HG03135 (cell line): Measurements from ENCODE around the gene SPIRE2.
"Not testable (repeated sequence)": the region's sequence is repeated elsewhere in the genome, so short reads cannot be mapped to it uniquely, and the experiment has no call there.

ENCODE experiments used
- ATAC-seq: cut with Tn5 transposase; IDR thresholded peaks from one replicate; pipeline ENCODE4 v1.9.1; 2021; ENCODE audit warnings: mild to moderate bottlenecking, moderate library complexity; ENCODE audit not compliant: unreplicated experiment

SPIRE2 gene

DNA sequence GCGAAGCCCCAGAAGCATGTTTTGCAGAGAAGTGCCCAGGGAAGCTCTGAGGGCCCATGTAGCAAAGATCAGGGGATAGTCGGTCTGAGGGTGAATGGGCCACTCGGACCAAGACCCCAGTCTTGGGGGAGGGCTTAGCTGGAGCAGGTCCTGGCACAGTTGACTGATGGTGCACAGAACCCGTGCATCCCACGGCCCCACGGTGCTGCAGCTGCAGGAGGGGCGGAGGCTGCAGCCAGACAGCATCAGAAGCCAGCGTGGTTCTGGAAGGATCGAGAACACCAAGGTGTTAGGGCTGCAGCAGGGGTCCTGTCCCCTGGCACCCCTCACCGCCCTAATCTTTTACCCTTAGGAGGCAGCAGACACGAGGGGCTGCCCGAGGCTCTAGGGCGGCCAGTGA lies 83.9 kb downstream of the SPIRE2 start:
- no peak for ATAC-seq

DNA sequence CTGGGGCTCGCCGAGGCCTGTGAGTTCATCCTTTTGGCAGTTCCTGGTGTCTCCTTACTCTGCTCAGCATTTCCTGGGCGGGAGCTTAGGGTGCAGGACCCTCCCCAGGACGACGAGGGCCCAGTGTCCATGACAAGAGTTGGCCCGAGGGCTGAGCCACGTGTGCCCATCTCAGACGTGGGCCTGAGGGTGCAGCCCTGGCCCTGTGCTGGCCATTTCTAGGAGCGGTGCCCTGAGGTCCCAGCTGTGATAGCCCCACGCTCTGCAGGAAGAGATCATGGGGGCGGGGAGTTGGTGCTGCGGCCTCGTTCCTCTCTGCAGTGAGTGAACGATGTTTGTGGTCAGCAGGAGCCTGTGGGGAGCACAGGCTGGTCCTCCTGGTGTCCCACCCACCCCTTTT lies 84.4 kb downstream of the SPIRE2 start:
- ATAC-seq: no peak

DNA sequence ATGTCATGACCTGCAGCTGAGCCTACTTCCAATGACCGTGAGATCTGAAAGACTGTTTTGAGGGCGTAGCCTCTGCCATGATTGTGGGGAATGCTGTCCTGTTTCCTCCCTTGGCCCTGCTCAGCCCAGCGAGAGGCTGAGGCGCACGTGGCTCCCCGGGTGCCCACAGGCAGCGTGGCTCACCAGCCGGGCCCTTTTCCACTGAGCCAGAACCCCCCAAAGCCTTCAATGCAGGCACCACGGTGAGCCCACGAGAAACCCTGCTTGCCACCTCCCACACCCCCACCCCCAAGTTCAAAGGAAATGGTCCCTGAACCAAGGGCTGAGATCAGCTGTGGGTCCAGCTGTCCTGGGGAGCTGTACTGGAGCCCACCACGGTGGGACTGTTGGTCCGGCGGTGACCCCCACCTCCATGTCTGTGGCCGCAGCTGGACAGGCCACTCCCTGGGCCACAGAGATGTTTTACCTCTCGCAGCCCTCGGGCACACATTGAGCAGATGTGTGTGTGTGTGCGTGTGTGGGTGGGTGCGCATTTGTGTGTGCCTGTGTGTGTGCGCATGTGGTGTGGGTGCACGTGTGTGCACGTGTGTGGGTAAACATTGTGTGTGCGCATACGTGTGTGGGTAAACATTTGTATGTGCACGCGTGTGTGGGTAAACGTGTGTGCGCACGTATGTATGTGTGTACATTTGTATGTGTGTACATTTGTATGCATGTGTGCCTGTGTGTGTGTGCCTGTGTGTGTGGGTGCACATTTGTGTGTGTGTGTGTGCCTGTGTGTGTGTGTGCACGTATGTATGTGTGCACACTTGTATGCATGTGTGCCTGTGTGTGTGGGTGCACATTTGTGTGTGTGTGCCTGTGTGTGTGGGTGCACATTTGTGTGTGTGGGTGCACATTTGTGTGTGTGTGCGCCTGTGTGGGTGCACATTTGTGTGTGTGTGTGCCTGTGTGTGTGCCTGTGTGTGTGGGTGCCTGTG lies 85.4 kb downstream of the SPIRE2 start:
- no peak for ATAC-seq

DNA sequence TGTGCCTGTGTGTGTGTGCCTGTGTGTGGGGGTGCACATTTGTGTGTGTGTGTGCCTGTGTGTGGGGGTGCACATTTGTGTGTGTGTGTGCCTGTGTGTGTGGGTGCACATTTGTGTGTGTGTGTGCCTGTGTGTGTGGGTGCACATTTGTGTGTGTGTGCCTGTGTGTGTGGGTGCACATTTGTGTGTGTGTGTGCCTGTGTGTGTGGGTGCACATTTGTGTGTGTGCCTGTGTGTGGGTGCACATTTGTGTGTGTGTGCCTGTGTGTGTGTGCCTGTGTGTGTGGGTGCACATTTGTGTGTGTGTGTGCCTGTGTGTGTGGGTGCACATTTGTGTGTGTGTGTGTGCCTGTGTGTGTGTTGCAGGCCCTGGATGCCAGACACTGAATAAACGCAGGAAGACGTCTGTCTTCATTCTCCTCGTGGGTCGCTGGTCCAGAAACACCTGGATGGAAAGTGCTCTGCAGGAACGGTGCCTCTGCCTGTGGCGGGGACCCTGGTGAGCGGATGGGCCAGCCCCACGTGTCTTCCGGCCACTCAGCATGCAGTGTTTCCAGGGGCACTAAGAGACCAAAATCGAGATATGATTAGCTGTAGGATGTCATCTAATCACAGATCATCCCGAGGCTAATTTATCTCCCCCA lies 86.5 kb downstream of the SPIRE2 start:
- ATAC-seq: not testable (repeated sequence)

DNA sequence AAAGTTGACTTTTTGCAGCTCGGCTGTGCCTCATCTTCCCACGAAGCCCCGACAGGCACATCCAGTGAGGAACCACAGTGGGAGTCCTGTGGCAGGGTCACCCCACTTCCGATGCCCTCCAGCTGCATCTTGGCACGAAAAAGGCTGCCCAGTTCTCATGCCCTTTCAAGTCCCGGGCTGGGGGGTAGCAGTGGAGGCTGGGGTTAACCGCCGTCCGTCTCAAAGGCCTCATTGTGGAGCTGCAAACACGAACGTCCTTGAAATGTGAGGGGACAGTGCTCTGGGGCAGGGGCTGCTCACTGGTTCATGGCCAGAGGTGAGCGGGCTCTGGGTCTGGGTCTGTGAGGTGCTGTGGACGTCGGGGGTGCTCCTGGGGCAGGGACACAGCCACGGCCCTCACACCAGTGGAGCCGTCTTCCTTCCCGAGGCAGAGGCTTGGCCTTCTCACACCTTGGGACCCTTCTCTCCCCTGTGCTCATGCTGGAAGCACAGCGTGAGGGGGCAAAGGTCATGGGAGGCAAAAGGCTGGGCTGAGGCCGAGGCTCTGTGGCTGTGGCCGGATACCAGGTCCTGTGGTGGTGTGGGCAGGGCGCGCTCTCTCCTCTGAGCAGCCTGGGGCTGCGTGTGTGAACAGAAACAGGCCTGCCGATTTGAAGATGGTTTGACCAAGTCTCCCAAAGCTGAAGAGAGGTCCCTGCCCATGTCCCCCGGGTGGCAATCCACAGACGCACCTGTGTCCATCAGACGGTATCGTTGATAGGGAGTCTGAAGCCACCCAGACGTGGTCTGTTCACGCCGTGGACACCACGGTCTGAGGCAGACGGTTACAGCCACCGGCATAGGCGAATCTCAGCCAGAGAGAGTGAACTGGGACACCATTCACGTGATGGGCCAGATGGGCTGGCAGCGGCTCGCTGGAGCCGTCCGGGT lies 87.3 kb downstream of the SPIRE2 start:
- ATAC-seq: no peak

DNA sequence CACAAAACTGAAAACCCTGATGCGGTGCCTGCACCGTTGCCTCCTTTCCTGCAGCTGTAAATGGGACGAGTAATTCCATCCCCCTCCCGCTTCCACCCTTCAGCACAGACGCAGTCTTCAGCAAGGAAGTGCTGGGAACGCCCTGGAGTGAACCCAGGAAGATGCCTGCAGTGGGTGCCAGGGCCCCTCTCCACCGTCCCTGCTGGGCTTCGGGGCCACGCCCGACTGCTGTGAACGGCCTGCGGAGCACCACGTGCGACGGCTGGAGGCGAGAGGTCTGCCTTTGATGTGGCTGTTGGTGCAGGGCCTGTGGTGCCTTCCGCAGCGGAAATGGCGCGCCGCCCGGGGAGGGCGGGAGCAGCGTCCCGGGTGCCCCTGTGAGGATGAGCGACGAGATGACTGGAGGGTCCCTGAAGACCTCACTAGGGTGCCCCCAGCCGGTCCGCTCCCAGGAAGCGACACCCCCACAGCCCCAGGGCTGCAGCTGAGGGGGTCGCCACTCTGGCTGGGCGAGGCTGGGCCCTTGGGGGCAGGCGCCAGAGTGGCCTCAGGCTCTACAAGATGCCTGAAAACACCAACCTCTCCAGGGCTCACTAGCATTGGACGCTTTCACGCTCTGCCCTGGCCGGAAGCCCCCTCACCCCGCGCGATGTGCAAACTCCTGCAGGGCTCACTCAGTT lies 89.6 kb downstream of the SPIRE2 start:
- peak; percentile 71 for ATAC-seq

DNA sequence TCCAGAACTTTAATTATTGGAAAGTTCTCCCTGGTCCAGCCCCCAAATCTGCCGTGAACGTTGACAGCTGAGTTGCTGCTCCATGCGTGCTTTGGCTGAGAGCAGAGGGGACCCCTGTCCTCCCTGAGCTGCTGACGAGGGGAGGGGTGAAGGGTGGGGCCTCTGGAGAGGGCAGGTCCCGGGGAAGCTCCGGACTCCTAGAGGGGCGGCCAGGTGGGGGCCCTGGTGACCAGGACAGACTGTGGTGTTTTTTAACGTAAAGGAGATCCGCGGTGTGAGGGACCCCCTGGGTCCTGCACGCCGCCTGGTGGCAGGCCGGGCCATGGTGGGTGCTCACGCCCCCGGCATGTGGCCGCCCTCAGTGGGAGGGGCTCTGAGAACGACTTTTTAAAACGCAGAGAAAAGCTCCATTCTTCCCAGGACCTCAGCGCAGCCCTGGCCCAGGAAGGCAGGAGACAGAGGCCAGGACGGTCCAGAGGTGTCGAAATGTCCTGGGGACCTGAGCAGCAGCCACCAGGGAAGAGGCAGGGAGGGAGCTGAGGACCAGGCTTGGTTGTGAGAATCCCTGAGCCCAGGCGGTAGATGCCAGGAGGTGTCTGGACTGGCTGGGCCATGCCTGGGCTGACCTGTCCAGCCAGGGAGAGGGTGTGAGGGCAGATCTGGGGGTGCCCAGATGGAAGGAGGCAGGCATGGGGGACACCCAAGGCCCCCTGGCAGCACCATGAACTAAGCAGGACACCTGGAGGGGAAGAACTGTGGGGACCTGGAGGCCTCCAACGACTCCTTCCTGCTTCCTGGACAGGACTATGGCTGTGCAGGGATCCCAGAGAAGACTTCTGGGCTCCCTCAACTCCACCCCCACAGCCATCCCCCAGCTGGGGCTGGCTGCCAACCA lies 90.4 kb downstream of the SPIRE2 start, which contains the start of gene MC1R:
TSS of gene MC1R (plus strand) at position 410 of the 895 bp plus-strand sequence. CDS start at position 807, 397 bp downstream.
- ATAC-seq: no peak

DNA sequence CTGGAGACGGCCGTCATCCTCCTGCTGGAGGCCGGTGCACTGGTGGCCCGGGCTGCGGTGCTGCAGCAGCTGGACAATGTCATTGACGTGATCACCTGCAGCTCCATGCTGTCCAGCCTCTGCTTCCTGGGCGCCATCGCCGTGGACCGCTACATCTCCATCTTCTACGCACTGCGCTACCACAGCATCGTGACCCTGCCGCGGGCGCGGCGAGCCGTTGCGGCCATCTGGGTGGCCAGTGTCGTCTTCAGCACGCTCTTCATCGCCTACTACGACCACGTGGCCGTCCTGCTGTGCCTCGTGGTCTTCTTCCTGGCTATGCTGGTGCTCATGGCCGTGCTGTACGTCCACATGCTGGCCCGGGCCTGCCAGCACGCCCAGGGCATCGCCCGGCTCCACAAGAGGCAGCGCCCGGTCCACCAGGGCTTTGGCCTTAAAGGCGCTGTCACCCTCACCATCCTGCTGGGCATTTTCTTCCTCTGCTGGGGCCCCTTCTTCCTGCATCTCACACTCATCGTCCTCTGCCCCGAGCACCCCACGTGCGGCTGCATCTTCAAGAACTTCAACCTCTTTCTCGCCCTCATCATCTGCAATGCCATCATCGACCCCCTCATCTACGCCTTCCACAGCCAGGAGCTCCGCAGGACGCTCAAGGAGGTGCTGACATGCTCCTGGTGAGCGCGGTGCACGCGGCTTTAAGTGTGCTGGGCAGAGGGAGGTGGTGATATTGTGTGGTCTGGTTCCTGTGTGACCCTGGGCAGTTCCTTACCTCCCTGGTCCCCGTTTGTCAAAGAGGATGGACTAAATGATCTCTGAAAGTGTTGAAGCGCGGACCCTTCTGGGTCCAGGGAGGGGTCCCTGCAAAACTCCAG lies 91.5 kb downstream of the SPIRE2 start:
- no peak for ATAC-seq

DNA sequence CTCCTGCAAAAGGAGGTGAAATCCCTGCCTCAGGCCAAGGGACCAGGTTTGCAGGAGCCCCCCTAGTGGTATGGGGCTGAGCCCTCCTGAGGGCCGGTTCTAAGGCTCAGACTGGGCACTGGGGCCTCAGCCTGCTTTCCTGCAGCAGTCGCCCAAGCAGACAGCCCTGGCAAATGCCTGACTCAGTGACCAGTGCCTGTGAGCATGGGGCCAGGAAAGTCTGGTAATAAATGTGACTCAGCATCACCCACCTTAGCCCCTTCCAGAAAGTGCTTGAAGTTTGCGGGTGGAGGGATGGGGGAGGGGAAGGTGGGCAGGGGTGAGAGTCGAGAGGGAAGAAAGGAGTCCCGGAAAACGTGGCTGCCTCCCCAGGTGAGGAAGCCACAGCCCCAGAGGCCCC lies 92.4 kb downstream of the SPIRE2 start:
- ATAC-seq: no peak
